Measurements from ENCODE around the gene COX14. TPM values are rescaled to one million over a fixed set of nuclear protein-coding genes. Genes with fewer than 3 reads are reported as not detected.
A peak's percentile ranks its signal among the peaks of the same experiment; 100 is the strongest.

COX14 gene
- polyA plus RNA-seq, 3 donors, result 63.8 to 257 (median 231) TPM

- TF ChIP-seq CTCF (IDR thresholded peaks at IDR 0.05), result no peak
- DNase-seq, result no peak
- no peak overlapping the region for H3K27ac Mint-ChIP-seq
- H3K4me3 ChIP-seq (replicated peaks in 1 of 3; ENCODE audit: low read depth in 2 of 3, low read length in 3 of 3), result no peak overlapping the region
- no peaks in the 10 kb centered on the region for H3K4me1 ChIP-seq (ENCODE audit: control insufficient read depth in 1 of 2, insufficient read depth in 2 of 2, low read length in 2 of 2)
- peaks cover 67 to 87% of the 10 kb centered on the region in 2 donors for H3K36me3 ChIP-seq (replicated peaks in 1 of 2; ENCODE audit: control insufficient read depth in 1 of 2, insufficient read depth in 2 of 2, low read length in 2 of 2)
- H3K9ac ChIP-seq (ENCODE audit: insufficient read depth, low read length, poor library complexity, severe bottlenecking), result no peak overlapping the region
- no peaks in the 10 kb centered on the region for H3K27me3 Mint-ChIP-seq (ENCODE audit: low read depth in 3 of 3)
- no peak overlapping the region for H2AFZ ChIP-seq (ENCODE audit: insufficient read depth, low read depth, low read length, poor library complexity, severe bottlenecking)
- intact Hi-C loops (cut with micrococcal nuclease), result no loop called here
- no peak overlapping the region for H3K4me3 Mint-ChIP-seq
- no peaks in the 10 kb centered on the region for H3K27me3 ChIP-seq (ENCODE audit: control insufficient read depth in 2 of 2, insufficient read depth in 2 of 2, low read length in 2 of 2)
- no peak overlapping the region for H3K4me2 ChIP-seq (replicated peaks; ENCODE audit: extremely low read depth, low read length, poor library complexity, severe bottlenecking)
- no peaks in the 10 kb centered on the region for H3K9me3 ChIP-seq (replicated peaks in 1 of 2; ENCODE audit: control insufficient read depth in 1 of 2, insufficient read depth in 1 of 2, low read length in 2 of 2)
- WGBS (ENCODE audit: insufficient coverage), result 100% methylated on average over 4 of the region's 6 CpGs
- no peaks in the 10 kb centered on the region for H4K20me1 ChIP-seq (ENCODE audit: insufficient read depth, low read length)
- H3K27ac ChIP-seq (ENCODE audit: low read depth in 1 of 2, low read length in 2 of 2), result no peak overlapping the region
- H3K4me1 Mint-ChIP-seq, result no peaks in the 10 kb centered on the region
- no peaks in the 10 kb centered on the region for H3K79me2 ChIP-seq (ENCODE audit: insufficient read depth, low read length)
- no peaks in the 10 kb centered on the region for H3K9me3 Mint-ChIP-seq
- peaks cover 77 to 88% of the 10 kb centered on the region in 2 donors for H3K36me3 Mint-ChIP-seq
Measured at GRCh38 chr12:50097952-50098351, 14.1 kb upstream of the COX14 start.

DNA sequence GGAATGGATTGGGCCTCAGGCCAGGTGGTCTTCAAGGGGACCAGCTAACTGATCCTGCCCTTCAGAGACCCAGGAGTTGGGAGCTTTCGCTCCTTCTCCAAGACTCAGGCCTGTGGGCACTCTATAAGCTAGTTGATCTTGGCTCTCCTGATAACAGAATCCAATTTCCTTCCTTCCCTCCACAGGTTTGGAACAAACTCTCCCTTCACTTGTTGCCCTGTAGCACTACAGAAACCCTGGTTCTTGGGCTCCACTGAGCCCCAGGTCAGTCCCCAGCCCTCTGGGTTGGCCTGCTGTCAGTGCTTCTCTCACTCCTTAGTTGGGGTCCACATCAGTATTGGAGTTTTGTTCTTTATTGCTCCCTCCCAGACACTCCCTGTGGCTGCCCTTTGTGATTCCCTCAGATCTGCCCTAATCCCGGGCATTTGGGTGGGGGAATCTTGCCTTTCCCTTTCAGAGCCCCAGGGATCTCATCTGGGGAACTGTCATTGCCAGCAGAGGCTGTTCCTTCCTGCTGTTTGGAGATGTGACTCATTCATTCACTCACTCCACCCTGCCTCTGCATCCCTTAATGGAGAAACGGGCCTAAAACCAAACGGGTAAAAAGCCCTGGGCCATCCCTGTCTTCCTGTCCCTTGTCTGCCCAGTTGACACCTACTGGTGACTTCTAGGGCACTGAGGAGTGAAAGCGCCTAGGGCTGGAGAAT is 12.6 kb upstream of the COX14 start:
- Histone ChIP-seq H4K20me1 (ENCODE audit: insufficient read depth, low read length) (no peaks in the 10 kb centered on the region), H3K27me3 (ENCODE audit: control insufficient read depth in 2 of 2, insufficient read depth in 2 of 2, low read length in 2 of 2) (no peaks in the 10 kb centered on the region), H2AFZ (ENCODE audit: insufficient read depth, low read depth, low read length, poor library complexity, severe bottlenecking) (no peak overlapping the region), H3K4me2 (replicated peaks; ENCODE audit: extremely low read depth, low read length, poor library complexity, severe bottlenecking) (no peak overlapping the region), H3K79me2 (ENCODE audit: insufficient read depth, low read length) (no peaks in the 10 kb centered on the region), H3K36me3 (replicated peaks in 1 of 2; ENCODE audit: control insufficient read depth in 1 of 2, insufficient read depth in 2 of 2, low read length in 2 of 2) (peaks cover 55 to 72% of the 10 kb centered on the region in 2 donors), H3K4me1 (ENCODE audit: control insufficient read depth in 1 of 2, insufficient read depth in 2 of 2, low read length in 2 of 2) (no peaks in the 10 kb centered on the region), H3K27ac (ENCODE audit: low read depth in 1 of 2, low read length in 2 of 2) (no peak overlapping the region), H3K4me3 (replicated peaks in 1 of 3; ENCODE audit: low read depth in 2 of 3, low read length in 3 of 3) (no peak overlapping the region), H3K9ac (ENCODE audit: insufficient read depth, low read length, poor library complexity, severe bottlenecking) (no peak overlapping the region), H3K9me3 (replicated peaks in 1 of 2; ENCODE audit: control insufficient read depth in 1 of 2, insufficient read depth in 1 of 2, low read length in 2 of 2) (no peaks in the 10 kb centered on the region)
- intact Hi-C loops (cut with micrococcal nuclease), result no loop called here
- no peak for TF ChIP-seq CTCF (IDR thresholded peaks at IDR 0.05)
- Mint-ChIP-seq H3K36me3 (peaks cover 68 to 73% of the 10 kb centered on the region in 2 donors), H3K4me3 (no peak overlapping the region), H3K27me3 (ENCODE audit: low read depth in 3 of 3) (peaks cover 0 to 3% (median 0%) of the 10 kb centered on the region in 3 donors), H3K9me3 (peaks cover 0 to 2% (median 0%) of the 10 kb centered on the region in 7 donors), H3K4me1 (no peaks in the 10 kb centered on the region), H3K27ac (peak overlapping the region in 3 of 7 donors; percentile 15 to 74 (median 33))
- no peak for DNase-seq
- 92% methylated on average over 4 of the region's 5 CpGs for WGBS (ENCODE audit: insufficient coverage)
